NCI-H128 (cell line): ENCODE data around the gene PCNX4.

ENCODE experiments used
- DNase-seq: peaks from one replicate; lab custom pipeline; 2025; ENCODE audit not compliant: unreplicated experiment; lab: John Stamatoyannopoulos, UW

The PCNX4 gene

GRCh38 chr14:60204843-60205774 is 113.4 kb downstream of the PCNX4 start:
- no peak for DNase-seq

DNA sequence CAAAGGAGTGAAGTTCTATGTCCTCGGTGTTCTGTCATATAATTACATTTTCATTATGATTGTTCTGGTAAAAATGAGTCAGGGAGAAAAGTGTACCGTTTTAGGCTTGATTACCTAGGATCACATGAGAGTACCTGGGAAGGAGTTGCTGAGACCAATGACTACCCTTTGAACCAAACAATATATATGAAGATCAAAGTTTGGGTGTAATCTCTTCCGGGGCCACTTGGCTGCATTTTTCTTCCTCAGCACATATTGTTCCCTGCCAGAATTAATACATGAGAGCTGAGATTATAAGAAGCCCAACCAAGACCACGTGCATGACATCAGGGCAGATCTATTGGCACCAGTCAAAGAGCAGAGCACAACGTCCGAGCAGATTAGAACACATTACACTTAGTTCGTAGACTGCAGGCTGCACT is 114.5 kb downstream of the PCNX4 start:
- no peak for DNase-seq

- no peak for DNase-seq
These were observed 115.3 kb downstream of the PCNX4 start for GRCh38 chr14:60206837-60207533.

DNA sequence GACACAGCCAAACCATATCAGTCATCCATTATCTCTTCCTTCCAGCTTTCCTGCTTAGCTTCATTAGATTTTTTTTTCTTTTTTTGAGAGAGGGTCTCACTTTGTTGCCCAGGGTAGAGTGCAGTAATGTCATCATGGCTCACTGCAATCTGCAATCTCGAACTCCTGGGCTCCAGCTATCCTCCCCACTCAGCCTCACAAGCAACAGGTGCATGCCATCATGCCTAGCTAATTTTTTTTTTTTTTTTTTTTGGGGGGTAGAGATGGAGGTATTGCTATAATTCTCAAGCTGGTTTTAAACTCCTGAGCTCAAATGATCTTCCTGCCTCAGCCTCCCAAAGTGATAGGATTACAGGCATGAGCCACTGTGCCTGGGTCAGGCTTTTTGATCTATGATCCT is 119.0 kb downstream of the PCNX4 start:
- no peak for DNase-seq

GRCh38 chr14:60211153-60211552 is 119.4 kb downstream of the PCNX4 start:
- no peak for DNase-seq

- no peak for DNase-seq
These were observed 121.0 kb downstream of the PCNX4 start for GRCh38 chr14:60212503-60213371.

DNA sequence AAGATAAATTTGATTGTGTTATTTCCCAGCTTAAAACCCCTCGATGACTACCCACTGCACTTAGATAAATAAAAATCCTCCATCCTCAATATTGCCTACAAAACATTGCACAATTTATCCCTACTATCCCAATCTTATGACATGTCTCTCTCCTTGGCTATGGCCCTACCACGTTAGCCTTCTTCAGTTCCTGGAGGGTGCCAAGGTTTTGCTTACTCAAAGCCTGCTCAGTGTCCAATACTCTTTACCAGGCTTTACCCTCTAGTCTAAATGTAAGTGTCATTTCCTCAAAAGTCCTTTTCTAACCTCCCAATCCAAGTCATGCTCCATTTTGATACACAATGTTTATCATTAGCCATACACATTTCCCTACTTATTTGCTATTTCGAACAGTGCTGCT is 122.3 kb downstream of the PCNX4 start:
- no peak for DNase-seq

GRCh38 chr14:60214415-60215126 is 122.8 kb downstream of the PCNX4 start:
- DNase-seq = no peak

GRCh38 chr14:60215127-60215444 is 123.4 kb downstream of the PCNX4 start:
- no peak for DNase-seq

DNA sequence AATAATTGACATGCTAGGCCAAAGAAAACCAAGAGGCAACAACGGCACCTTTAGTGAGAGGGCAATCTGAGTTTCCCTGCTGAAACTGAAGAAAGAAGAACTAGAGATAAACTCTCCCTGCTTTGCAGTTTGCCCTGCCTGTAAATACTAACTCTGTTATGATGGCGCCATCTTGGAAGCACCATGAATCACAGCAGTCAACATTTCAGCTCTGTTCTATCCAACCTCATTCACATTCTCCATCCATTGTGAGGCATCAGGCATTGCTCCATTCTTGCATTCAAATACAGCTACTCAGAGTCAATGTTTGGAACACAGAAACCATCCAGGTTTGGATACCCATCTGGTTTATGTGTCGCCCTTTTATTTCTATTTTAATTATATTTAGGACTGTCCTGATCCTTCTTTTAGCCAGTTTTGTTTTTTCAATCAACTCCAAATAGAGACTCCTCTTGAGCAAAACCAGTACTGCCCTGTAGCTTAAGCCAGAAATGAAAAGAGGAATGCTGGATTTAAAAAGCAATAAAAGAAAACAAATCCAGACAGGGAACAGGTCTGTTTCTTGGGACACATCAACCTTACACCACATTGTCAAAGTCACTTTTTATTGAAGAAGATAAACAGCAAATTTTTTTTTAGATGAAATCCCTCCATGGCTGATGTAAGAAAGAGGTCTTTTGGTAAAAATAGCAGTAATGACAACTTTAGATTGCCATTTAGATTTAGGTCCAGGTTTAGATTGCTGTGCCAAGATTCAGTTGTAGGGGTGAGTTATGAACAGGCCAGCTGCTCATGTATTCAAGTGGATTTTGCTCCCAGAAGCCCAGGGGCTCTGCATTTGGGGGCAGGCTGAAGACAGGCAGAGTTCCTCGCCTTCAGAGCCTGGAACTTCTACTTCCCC is 124.0 kb downstream of the PCNX4 start:
- DNase-seq = no peak

- DNase-seq = no peak
These were observed 126.0 kb downstream of the PCNX4 start for GRCh38 chr14:60217713-60218112.
